HEK293 (cell line): Measurements from ENCODE around the gene ANKH.

Experiments used
- CTCF ChIA-PET: fragments of 350-600 bp; formaldehyde crosslinking; extraction: SDS; loops from one replicate; lab custom pipeline; 2021; ENCODE audit warnings: antibody characterized with exemption; lab: Yijun Ruan, JAX
- POLR2A ChIA-PET: fragments of 300-600 bp; formaldehyde crosslinking; extraction: SDS; loops from one replicate; lab custom pipeline; 2020; ENCODE audit warnings: antibody characterized with exemption, inconsistent platforms; lab: Yijun Ruan, JAX
- H3K27ac ChIP-seq: fragments of 200-500 bp; sonication (Bioruptor generic); 2 replicates; pipeline ENCODE4 v1.5.1; 2014; ENCODE audit warnings: low read depth, low read length, control low read depth, inconsistent platforms; ENCODE audit errors: extremely low read depth
- H3K36me3 ChIP-seq, 2 experiments: fragments of 200-500 bp in 1 of 2; sonication (Bioruptor generic) in 1 of 2; 1 replicate in 1 of 2; 2 replicates in 1 of 2; pipeline ENCODE4 v1.5.1; 2014 to 2017; ENCODE audit warnings: inconsistent platforms in 2 of 2, low read length in 2 of 2; ENCODE audit not compliant: control insufficient read depth in 2 of 2, insufficient read depth in 1 of 2
- H3K4me1 ChIP-seq: fragments of 200-500 bp; sonication (Bioruptor generic); 2 replicates; pipeline ENCODE4 v1.5.1; 2014; ENCODE audit warnings: mild to moderate bottlenecking, low read length, inconsistent platforms; ENCODE audit not compliant: control insufficient read depth, insufficient read depth
- H3K4me3 ChIP-seq: 2 replicates; pipeline ENCODE4 v1.5.1; 2011; ENCODE audit warnings: low read depth, mild to moderate bottlenecking, control low read depth, low read length, moderate library complexity
- H3K9me3 ChIP-seq: fragments of 200-500 bp; sonication (Bioruptor generic); 2 replicates; pipeline ENCODE4 v1.5.1; 2014; ENCODE audit warnings: low read depth, low read length, inconsistent platforms; ENCODE audit not compliant: control insufficient read depth, insufficient read depth
- EGR2 ChIP-seq: fragments of 450-650 bp; formaldehyde crosslinking; IDR thresholded peaks from 2 replicates; pipeline ENCODE4 v1.5.1; 2016; ENCODE audit warnings: low read depth, missing biosample characterization, missing genetic modification characterization
- KLF1 ChIP-seq: fragments of 450-650 bp; formaldehyde crosslinking; IDR thresholded peaks from 2 replicates; pipeline ENCODE4 v1.5.1; 2016; ENCODE audit warnings: missing biosample characterization, missing genetic modification characterization
- KLF17 ChIP-seq: fragments of 450-650 bp; formaldehyde crosslinking; IDR thresholded peaks from 2 replicates; pipeline ENCODE4 v1.5.1; 2016; ENCODE audit warnings: missing biosample characterization, missing genetic modification characterization
- KLF7 ChIP-seq: fragments of 450-650 bp; formaldehyde crosslinking; IDR thresholded peaks from 2 replicates; pipeline ENCODE4 v1.5.1; 2016; ENCODE audit warnings: missing biosample characterization, missing genetic modification characterization, borderline replicate concordance
- MEIS1 ChIP-seq: sonication (generic); formaldehyde crosslinking; IDR thresholded peaks from 2 replicates; pipeline ENCODE4 v1.8.1; 2022; ENCODE audit warnings: missing genetic modification reagents, mild to moderate bottlenecking, borderline replicate concordance
- REST ChIP-seq: fragments of 450-650 bp; formaldehyde crosslinking; IDR thresholded peaks from 2 replicates; pipeline ENCODE4 v1.5.1; 2016; ENCODE audit warnings: missing biosample characterization, missing genetic modification characterization
- SCRT1 ChIP-seq: fragments of 450-650 bp; formaldehyde crosslinking; IDR thresholded peaks from 2 replicates; pipeline ENCODE4 v1.5.1; 2016; ENCODE audit warnings: missing biosample characterization, missing genetic modification characterization, borderline replicate concordance
- SCRT2 ChIP-seq: fragments of 450-650 bp; formaldehyde crosslinking; IDR thresholded peaks from 2 replicates; pipeline ENCODE4 v1.5.1; 2016; ENCODE audit warnings: missing biosample characterization, missing genetic modification characterization
- SP3 ChIP-seq: fragments of 450-650 bp; formaldehyde crosslinking; IDR thresholded peaks from 2 replicates; pipeline ENCODE4 v1.5.1; 2016; ENCODE audit warnings: missing biosample characterization, missing genetic modification characterization
- WT1 ChIP-seq: fragments of 450-650 bp; formaldehyde crosslinking; IDR thresholded peaks from 2 replicates; pipeline ENCODE4 v1.5.1; 2016; ENCODE audit warnings: missing biosample characterization, missing genetic modification characterization
- ZBTB48 ChIP-seq: fragments of 450-650 bp; formaldehyde crosslinking; IDR thresholded peaks from 2 replicates; pipeline ENCODE4 v1.5.1; 2016; ENCODE audit warnings: missing biosample characterization, missing genetic modification characterization
- ZBTB8A ChIP-seq: fragments of 450-650 bp; formaldehyde crosslinking; IDR thresholded peaks from 2 replicates; pipeline ENCODE4 v1.5.1; 2016; ENCODE audit warnings: missing biosample characterization, missing genetic modification characterization
- ZFHX2 ChIP-seq: fragments of 450-650 bp; formaldehyde crosslinking; conservative IDR thresholded peaks from 2 replicates; pipeline ENCODE4 v1.5.1; 2016; ENCODE audit warnings: missing biosample characterization, missing genetic modification characterization
- ZFP37 ChIP-seq: fragments of 450-650 bp; formaldehyde crosslinking; IDR thresholded peaks from 2 replicates; pipeline ENCODE4 v1.5.1; 2016; ENCODE audit warnings: missing biosample characterization, missing genetic modification characterization
- ZFP69B ChIP-seq: fragments of 450-650 bp; formaldehyde crosslinking; IDR thresholded peaks from 2 replicates; pipeline ENCODE4 v1.5.1; 2016; ENCODE audit warnings: missing biosample characterization, missing genetic modification characterization
- ZNF114 ChIP-seq: fragments of 450-650 bp; formaldehyde crosslinking; IDR thresholded peaks from 2 replicates; pipeline ENCODE4 v1.5.0; 2017; ENCODE audit warnings: missing biosample characterization, missing genetic modification characterization
- ZNF175 ChIP-seq: fragments of 450-650 bp; formaldehyde crosslinking; IDR thresholded peaks from 2 replicates; pipeline ENCODE4 v1.5.1; 2016; ENCODE audit warnings: missing biosample characterization, missing genetic modification characterization
- ZNF239 ChIP-seq: fragments of 450-650 bp; formaldehyde crosslinking; IDR thresholded peaks from 2 replicates; pipeline ENCODE4 v1.5.1; 2016; ENCODE audit warnings: missing biosample characterization, missing genetic modification characterization
- ZNF366 ChIP-seq: fragments of 450-650 bp; formaldehyde crosslinking; conservative IDR thresholded peaks from 2 replicates; pipeline ENCODE4 v1.5.1; 2016; ENCODE audit warnings: missing biosample characterization, missing genetic modification characterization
- ZNF621 ChIP-seq: fragments of 450-650 bp; formaldehyde crosslinking; IDR thresholded peaks from 2 replicates; pipeline ENCODE4 v1.5.1; 2017; ENCODE audit warnings: missing biosample characterization, missing genetic modification characterization
- ZNF645 ChIP-seq: fragments of 450-650 bp; formaldehyde crosslinking; IDR thresholded peaks from 2 replicates; pipeline ENCODE4; 2016; ENCODE audit warnings: missing biosample characterization, missing genetic modification characterization
- ZNF677 ChIP-seq: fragments of 450-650 bp; IDR thresholded peaks from 2 replicates; pipeline ENCODE4 v1.5.0; 2018; ENCODE audit warnings: missing biosample characterization, mild to moderate bottlenecking, missing genetic modification characterization, moderate library complexity
- ZNF692 ChIP-seq: fragments of 450-650 bp; formaldehyde crosslinking; IDR thresholded peaks from 2 replicates; pipeline ENCODE4 v1.5.1; 2016; ENCODE audit warnings: missing biosample characterization, missing genetic modification characterization
- ZNF76 ChIP-seq: fragments of 450-650 bp; formaldehyde crosslinking; IDR thresholded peaks from 2 replicates; pipeline ENCODE4; 2016; ENCODE audit warnings: low read depth, missing biosample characterization, missing genetic modification characterization, borderline replicate concordance
- ZNF768 ChIP-seq: fragments of 450-650 bp; formaldehyde crosslinking; IDR thresholded peaks from 2 replicates; pipeline ENCODE4 v1.5.1; 2018; ENCODE audit warnings: missing biosample characterization, mild to moderate bottlenecking, missing genetic modification characterization
- ZSCAN23 ChIP-seq: fragments of 450-650 bp; formaldehyde crosslinking; IDR thresholded peaks from 2 replicates; pipeline ENCODE4 v1.5.1; 2016; ENCODE audit warnings: missing biosample characterization, missing genetic modification characterization

Gene ANKH

GRCh38 chr5:14869668-14870164 is 1.9 kb downstream of the ANKH start:
- peaks cover 14% of the 10 kb centered on the region; the same call in 1 of the 2 replicates for H3K4me1 ChIP-seq
- H3K27ac ChIP-seq: no peak overlapping the region; the same call in 1 of the 2 replicates
- peak overlapping the region; percentile 5 for H3K4me3 ChIP-seq
- H3K36me3 ChIP-seq: no peaks in the 10 kb centered on the region
- peak; percentile 27 for TF ChIP-seq ZFHX2 (tag by site-specific recombination)
- no peak for TF ChIP-seq ZBTB48
- TF ChIP-seq ZNF239 (tag by site-specific recombination): no peak
- no peak for TF ChIP-seq ZNF645 (tag by site-specific recombination)
- no peak for TF ChIP-seq MEIS1 (CRISPR knock-in tag)
- no peak for TF ChIP-seq ZBTB8A (tag by site-specific recombination)
- 0 out of 2 replicates have a peak, but pooled peaks have one; percentile 17 for TF ChIP-seq ZNF76 (tag by site-specific recombination)
- 0 out of 2 replicates have a peak, but pooled peaks have one; percentile 12 for TF ChIP-seq KLF7
- TF ChIP-seq SCRT2 (tag by site-specific recombination): peak; percentile 91
- TF ChIP-seq KLF1 (tag by site-specific recombination): 0 out of 2 replicates have a peak, but pooled peaks have one; percentile 19
- no peak for TF ChIP-seq ZNF366 (tag by site-specific recombination)
- TF ChIP-seq REST (tag by site-specific recombination): no peak
- peak; percentile 84 for TF ChIP-seq ZNF692 (tag by site-specific recombination)
- TF ChIP-seq SP3 (tag by site-specific recombination): peak; percentile 28; the same call in 1 of the 2 replicates
- TF ChIP-seq ZFP69B (tag by site-specific recombination): peak; percentile 80
- TF ChIP-seq WT1 (tag by site-specific recombination): peak; percentile 56
- no peaks in the 10 kb centered on the region for H3K9me3 ChIP-seq
- POLR2A ChIA-PET: no interaction called here
- CTCF ChIA-PET: interaction anchor here (0.7 to 1.8 kb wide), 5 partner anchors 9 to 142 kb away, joined by 3 to 9 read pairs (median 3); no protein-coding TSS in a partner anchor

- ChIA-PET CTCF (interaction anchor here (1.0 to 1.8 kb wide), 3 partner anchors 21 to 142 kb away, joined by 3 to 9 read pairs (median 3); no protein-coding TSS in a partner anchor), POLR2A (no interaction called here)
- no peaks in the 10 kb centered on the region for H3K36me3 ChIP-seq
- TF ChIP-seq ZFP37 (no peak), ZNF175 (tag by site-specific recombination) (no peak), ZNF768 (tag by site-specific recombination) (no peak), ZNF621 (tag by site-specific recombination) (no peak), SCRT2 (tag by site-specific recombination) (peak; percentile 97), ZNF645 (tag by site-specific recombination) (no peak), ZNF114 (tag by site-specific recombination) (no peak), KLF17 (tag by site-specific recombination) (no peak), ZNF677 (tag by site-specific recombination) (no peak), SCRT1 (peak; percentile 89), ZSCAN23 (tag by site-specific recombination) (no peak), EGR2 (tag by site-specific recombination) (no peak)
- no peaks in the 10 kb centered on the region for H3K9me3 ChIP-seq
- no peak overlapping the region for H3K27ac ChIP-seq
- H3K4me1 ChIP-seq: peaks cover 17% of the 10 kb centered on the region
- H3K4me3 ChIP-seq: no peak overlapping the region
These were observed 2.3 kb downstream of the ANKH start for GRCh38 chr5:14869233-14869632.
